Panc1 (cell line): ENCODE data around the gene PDGFA. TPM values are rescaled to one million over a fixed set of nuclear protein-coding genes. Genes with fewer than 3 reads are reported as not detected.

Experiments used
- ATAC-seq: fragments of 200-7000 bp; cut with Tn5 transposase; 2 replicates; pipeline ENCODE4 v1.9.1; 2020; ENCODE audit warnings: mild to moderate bottlenecking, moderate library complexity
- BruUV-seq: library from RNA; stranded (reverse); fragments of 400-500 nt; replicated peaks from 2 replicates; lab custom pipeline; 2021; lab: Mats Ljungman, UMichigan
- CTCF ChIA-PET: fragments of 300-600 bp; sonication (Branson Sonifier 250); formaldehyde crosslinking; loops from one replicate; lab custom pipeline; 2022; ENCODE audit warnings: antibody characterized with exemption; lab: Charles Lee
- POLR2A ChIA-PET: fragments of 300-600 bp; sonication (Branson Sonifier 250); formaldehyde crosslinking; loops from one replicate; lab custom pipeline; 2022; ENCODE audit warnings: antibody characterized with exemption; lab: Charles Lee
- DNase-seq: peaks from one replicate; pipeline ENCODE4 v3.0.0-alpha.2; 2010; ENCODE audit warnings: low read depth, low spot score
- H3K27ac ChIP-seq: 2 replicates; pipeline ENCODE4 v1.5.1; 2011; ENCODE audit warnings: mild to moderate bottlenecking, low read length, inconsistent platforms
- H3K27me3 ChIP-seq: fragments of 200-500 bp; sonication (Bioruptor generic); 2 replicates; pipeline ENCODE4 v1.6.0; 2014; ENCODE audit warnings: low read length, inconsistent platforms; ENCODE audit not compliant: control insufficient read depth, insufficient read depth
- H3K36me3 ChIP-seq: fragments of 200-500 bp; sonication (Bioruptor generic); 2 replicates; pipeline ENCODE4 v1.5.1; 2014; ENCODE audit warnings: inconsistent platforms, mild to moderate bottlenecking, low read length, moderate library complexity; ENCODE audit not compliant: control insufficient read depth, insufficient read depth
- H3K4me1 ChIP-seq: 2 replicates; pipeline ENCODE4 v1.5.1; 2011; ENCODE audit warnings: inconsistent platforms, mild to moderate bottlenecking, low read length, moderate library complexity; ENCODE audit not compliant: control insufficient read depth, insufficient read depth
- H3K4me3 ChIP-seq, 2 experiments: 2 replicates each; pipeline ENCODE4 v1.5.1; 2011 to 2012; ENCODE audit warnings: low read depth in 2 of 2, low read length in 2 of 2, mild to moderate bottlenecking in 2 of 2, inconsistent platforms in 1 of 2, moderate library complexity in 1 of 2
- H3K9me3 ChIP-seq: fragments of 200-500 bp; sonication (Bioruptor generic); 2 replicates; pipeline ENCODE4 v1.5.1; 2014; ENCODE audit warnings: low read depth, mild to moderate bottlenecking, inconsistent platforms, low read length, moderate library complexity; ENCODE audit not compliant: control insufficient read depth, insufficient read depth
- CTCF ChIP-seq: fragments of 450-650 bp; IDR thresholded peaks from 2 replicates; pipeline ENCODE4 v1.5.1; 2017; ENCODE audit warnings: mild to moderate bottlenecking
- POLR2AphosphoS5 ChIP-seq: IDR thresholded peaks from 2 replicates; pipeline ENCODE4 v1.6.1; 2012; ENCODE audit warnings: mild to moderate bottlenecking, low read depth, low read length, moderate library complexity
- REST ChIP-seq, 2 experiments: IDR thresholded peaks; 2 replicates each; pipeline ENCODE4 v1.6.1; 2011 to 2012; ENCODE audit warnings: low read depth in 2 of 2, control low read depth in 1 of 2, low read length in 1 of 2, mild to moderate bottlenecking in 1 of 2, moderate library complexity in 1 of 2; ENCODE audit not compliant: insufficient read depth in 1 of 2
- SIN3A ChIP-seq: IDR thresholded peaks from 2 replicates; pipeline ENCODE4 v1.6.1; 2012; ENCODE audit warnings: low read depth, mild to moderate bottlenecking, low read length, moderate library complexity, borderline replicate concordance; ENCODE audit not compliant: insufficient read depth
- TCF7L2 ChIP-seq: IDR thresholded peaks from 2 replicates; pipeline ENCODE4 v1.6.1; 2011; ENCODE audit warnings: mild to moderate bottlenecking, low read depth, low read length, inconsistent platforms
- in situ Hi-C: cut with HindIII; loops from 2 replicates; pipeline ENCODE4 v1.10.0; 2016; ENCODE audit warnings: low sequenced_read_pairs, low pct_unique_long_range_greater_than_20kb
- intact Hi-C: fragments of 100-400 bp; cut with micrococcal nuclease; formaldehyde crosslinking; loops from one replicate; pipeline ENCODE4 v1.10.0; 2022; ENCODE audit not compliant: unreplicated experiment
- total RNA-seq: library from RNA; stranded (reverse); gene quantifications from one replicate; pipeline ENCODE4 v1.2.1, GENCODE V29; 2021; ENCODE audit not compliant: unreplicated experiment

The PDGFA gene
- total RNA-seq, 1 experiment from 2014 or later = 18.5 TPM

GRCh38 chr7:512146-512510, 7.5 kb downstream of the PDGFA start:
- H3K4me3 ChIP-seq = no peak overlapping the region
- no peaks in the 10 kb centered on the region for H3K36me3 ChIP-seq
- no peaks in the 10 kb centered on the region for H3K27me3 ChIP-seq
- no peak for DNase-seq
- TF ChIP-seq SIN3A (no peak), CTCF (no peak), REST (IDR thresholded peaks at IDR 0.05; ENCODE audit: insufficient read depth in 1 of 2, low read depth in 2 of 2, low read length in 1 of 2) (no peak), POLR2AphosphoS5 (no peak), TCF7L2 (no peak)
- peaks cover 4% of the 10 kb centered on the region for H3K4me1 ChIP-seq
- H3K27ac ChIP-seq = no peak overlapping the region
- in situ Hi-C loops (no loop called here), intact Hi-C loops (no loop called here)
- POLR2A ChIA-PET = no interaction called here
- peak; percentile 13; the same call in 1 of the 2 replicates for ATAC-seq
- CTCF ChIA-PET = no interaction called here
- no peaks in the 10 kb centered on the region for H3K9me3 ChIP-seq
- no TSS peak for BruUV-seq

- H3K9me3 ChIP-seq = no peaks in the 10 kb centered on the region
- in situ Hi-C loops = no loop called here
- ATAC-seq (no peak), DNase-seq (no peak)
- TF ChIP-seq REST (IDR thresholded peaks at IDR 0.05; ENCODE audit: insufficient read depth in 1 of 2, low read depth in 2 of 2, low read length in 1 of 2) (no peak), SIN3A (no peak), POLR2AphosphoS5 (no peak), TCF7L2 (no peak), CTCF (no peak)
- no peaks in the 10 kb centered on the region for H3K27me3 ChIP-seq
- intact Hi-C loops = no loop called here
- BruUV-seq = no TSS peak
- H3K4me1 ChIP-seq = peaks cover 4% of the 10 kb centered on the region
- H3K4me3 ChIP-seq = no peak overlapping the region
- CTCF ChIA-PET = interaction anchor here (0.6 kb wide), 1 partner anchor 14 kb away, joined by 5 read pairs; no protein-coding TSS in a partner anchor
- H3K27ac ChIP-seq = no peak overlapping the region
- no peaks in the 10 kb centered on the region for H3K36me3 ChIP-seq
- POLR2A ChIA-PET = no interaction called here
Observed at GRCh38 chr7:511476-512145, 8.0 kb downstream of the PDGFA start.
